HG03135 (cell line): ENCODE results near the gene CLK4.

Source experiments
- ATAC-seq: cut with Tn5 transposase; IDR thresholded peaks from one replicate; pipeline ENCODE4 v1.9.1; 2021; ENCODE audit warnings: mild to moderate bottlenecking, moderate library complexity; ENCODE audit not compliant: unreplicated experiment

The CLK4 gene

DNA sequence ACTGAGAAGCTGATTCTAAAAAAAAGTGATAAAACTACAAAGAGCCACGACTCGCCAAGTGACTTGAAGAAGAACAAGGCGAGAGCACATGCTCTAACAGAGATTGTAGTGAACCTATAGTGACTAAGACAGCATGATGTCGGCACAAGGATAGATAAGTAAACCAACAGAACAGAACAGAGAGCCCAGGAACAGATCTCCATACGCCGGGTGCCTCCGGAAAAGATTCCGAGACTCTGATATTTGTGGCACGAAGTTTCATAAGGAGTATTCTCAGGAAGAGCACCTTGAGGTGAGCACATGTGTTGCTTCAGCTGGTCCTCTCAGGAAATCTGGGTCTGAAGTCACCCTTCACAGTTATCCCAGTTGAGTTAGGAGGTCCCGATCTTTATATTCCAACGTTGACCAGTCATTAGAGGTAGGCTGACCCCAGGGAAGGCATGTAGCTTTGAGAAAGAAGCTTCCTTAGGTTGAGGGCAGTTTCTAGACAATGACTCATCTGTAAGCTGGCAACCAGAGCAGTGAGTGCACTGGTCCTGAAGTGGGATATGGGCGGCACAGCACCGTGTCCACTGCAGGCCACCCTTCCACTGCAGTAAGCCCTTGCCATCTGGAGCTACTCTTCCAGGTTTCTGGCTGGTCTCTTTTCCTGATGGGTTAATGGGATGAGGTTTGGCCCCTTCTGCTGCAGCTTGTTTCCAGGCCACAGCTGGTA lies 13.6 kb upstream of the CLK4 start:
- ATAC-seq, result no peak

DNA sequence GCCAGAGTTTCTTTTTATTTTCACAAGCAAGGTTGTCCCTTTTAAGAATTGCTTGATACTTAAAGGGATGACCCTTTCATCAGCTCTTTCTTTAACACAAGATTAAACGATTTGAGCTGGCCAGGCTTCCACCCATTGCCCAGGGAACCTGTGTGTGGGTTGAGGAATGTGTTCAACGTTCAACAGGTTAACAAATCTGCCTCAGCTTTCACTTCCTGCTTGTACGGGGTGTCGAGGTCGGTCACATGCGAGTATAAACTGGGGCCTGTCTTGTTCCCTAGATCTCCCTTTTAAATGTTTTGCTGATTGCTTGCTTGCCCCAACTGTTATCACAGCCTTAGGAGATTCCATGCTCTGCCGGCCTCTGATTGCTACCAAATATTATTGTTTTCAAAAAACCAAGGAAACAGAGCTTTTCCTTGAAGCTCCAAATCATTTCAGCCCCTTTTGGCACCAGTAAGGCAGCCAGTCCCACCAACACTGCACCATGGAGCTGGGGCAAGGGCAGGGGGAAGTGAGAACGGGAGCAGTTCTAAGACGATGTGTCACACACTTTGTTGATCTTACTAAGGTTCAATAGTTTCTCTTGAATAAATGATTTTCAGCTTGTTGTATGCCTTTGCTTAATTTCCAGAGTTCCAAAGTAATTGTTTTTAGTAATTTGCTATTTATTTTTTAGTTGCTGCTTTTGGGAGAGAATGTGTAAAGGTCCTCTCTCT lies 10.7 kb upstream of the CLK4 start:
- no peak for ATAC-seq

DNA sequence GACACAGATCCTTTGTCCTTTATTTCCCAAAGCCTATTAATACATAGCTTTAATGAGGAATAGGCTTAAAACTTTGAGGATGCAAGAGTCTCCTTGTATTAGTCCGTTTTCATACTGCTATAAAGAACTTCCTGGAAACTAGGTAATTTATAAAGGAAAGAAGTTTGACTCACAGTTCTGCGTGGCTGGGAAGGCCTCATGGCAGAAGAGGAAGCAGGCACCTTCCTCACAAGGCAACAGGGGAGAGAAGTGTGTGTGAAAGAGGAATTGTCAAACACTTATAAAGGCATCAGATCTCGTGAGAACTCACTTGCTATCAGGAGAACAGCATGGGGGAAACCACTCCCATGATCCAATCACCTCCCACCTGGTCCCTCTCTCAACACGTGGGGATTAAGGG lies 5.4 kb upstream of the CLK4 start:
- ATAC-seq, result no peak

DNA sequence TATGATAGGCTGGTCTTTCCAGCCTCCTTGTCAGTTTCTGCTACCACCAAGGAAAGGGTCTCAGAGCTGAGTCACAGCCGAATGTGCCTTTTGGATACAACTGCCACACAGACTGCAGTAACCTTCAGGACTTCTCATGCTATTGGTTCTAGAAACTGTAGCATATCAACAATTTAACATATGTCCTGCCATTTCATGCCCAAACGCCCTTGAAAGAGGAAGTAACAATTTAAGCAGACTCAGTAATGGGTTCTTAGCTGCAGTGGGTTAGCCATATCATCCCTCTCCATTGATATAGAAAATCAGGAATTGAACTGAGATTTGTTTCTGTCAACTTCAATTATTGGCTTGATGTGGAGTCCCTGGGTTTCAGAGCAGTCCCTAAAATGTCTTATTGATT lies 4.1 kb upstream of the CLK4 start:
- ATAC-seq, result no peak

DNA sequence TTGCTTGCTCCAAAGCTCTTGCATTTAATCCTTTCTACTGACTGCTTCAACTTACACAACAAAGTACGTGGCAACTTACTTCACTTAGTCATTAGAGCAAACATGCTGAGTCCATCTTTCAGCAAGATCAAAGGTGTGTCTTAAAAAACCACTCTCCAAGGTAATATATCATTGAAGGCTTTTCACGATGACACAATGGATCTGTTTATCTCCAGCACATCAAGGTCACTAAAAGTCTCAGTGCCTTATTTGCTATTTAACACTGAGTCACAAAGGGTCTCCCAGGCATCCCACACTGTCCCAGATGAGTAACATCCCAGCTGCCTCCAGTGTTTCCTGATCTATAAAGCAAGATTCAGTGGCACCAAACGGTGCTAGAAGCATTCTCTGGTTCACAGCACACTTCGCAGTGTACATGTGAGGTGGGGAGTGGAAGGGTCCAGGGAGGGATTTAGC lies 3.7 kb upstream of the CLK4 start:
- no peak for ATAC-seq

DNA sequence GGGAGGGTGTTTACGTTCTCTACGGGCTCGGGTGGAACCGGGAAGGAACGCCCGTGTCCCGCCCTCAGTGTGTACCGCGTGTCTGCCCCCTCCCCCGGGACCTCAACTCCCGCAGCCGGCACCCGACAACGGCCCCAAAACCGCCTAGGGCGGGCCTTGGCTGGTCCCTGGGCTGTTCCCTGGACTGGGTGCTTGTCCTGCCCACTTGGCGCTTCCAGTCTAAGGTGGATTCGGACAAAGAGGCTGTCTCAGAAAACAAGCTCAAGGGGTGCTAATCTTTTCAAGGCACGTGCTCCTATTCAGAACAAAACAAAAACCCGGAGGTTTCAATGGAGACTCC lies 379 bp upstream of the CLK4 start:
- ATAC-seq, result no peak

DNA sequence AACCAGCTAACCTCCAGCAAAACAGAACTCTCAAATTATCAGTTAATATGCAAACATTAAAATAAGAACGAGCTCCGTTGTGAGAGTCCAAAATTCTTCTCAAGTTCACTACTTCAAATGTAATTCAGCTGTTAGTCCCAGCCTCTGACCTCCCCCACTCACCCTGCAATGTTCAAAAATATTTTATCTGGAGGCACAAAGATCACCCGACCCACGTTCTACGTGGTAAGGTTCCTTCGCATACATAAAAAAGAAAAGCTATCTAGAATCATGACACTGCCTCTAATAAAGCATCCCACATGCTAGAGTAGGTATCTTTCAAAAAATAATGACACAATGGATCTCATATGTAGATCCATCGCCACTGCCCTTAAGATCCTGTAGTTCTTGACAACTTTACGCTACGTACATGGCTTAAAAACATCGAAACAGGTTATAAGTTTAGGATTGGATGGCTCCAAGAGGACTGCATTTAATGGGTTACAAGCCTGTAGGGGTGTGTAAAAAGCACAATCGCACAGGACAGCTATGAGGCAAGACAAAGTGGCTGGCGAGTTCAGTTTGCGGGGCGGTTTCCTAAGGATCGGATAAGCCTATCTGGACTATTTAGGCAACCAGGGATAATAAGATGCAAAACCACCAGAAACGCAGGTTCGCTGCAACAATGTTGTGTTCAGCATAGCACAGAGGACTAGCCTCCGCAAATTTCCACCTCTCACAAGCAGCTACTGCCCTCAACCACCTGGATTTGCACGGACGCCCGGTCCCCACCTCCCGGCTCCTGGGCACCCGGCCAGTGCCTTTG lies 969 bp downstream of the CLK4 start:
- peak; percentile 19 for ATAC-seq

DNA sequence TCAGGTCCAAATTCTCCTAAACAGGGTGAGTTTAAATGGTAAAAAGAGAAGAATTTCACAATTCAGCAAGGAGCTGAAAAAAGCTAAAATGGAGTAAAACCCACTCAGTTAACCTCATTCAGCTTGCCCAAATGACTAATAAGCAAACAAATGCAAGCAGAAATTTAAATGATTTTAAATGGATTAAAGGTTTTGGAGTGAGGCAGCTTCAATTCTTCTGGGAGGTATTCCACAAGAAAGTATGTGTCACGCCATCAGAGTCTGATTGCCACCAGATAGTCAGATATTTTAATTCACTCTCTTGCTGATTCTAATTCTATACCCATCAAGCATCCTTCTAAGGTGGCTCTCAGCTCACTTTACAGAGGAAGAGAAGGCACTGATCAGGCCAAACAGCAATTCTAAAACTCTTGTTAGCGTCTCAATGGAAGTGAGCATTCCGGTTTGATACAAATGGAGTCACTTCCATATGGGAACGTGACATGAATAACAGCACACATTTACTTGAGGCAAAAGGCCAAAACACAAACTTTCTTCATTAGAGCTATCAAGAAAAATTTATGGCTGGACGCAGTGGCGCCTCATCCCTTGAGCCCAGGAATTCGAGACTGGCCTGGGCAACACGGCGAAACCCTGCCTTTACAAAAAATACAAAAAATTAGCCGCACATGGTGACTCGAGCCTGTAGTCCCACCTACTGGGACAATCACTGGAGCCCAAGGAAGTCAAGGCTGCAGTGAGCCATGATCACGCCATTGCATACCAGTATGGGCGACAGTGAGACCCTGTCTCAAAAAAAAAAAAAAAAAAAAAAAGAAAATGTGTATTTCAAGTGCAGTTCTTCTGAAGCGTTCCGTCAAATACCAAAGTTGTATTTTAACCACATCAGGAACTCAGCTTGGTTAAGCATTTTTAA lies 2.0 kb downstream of the CLK4 start:
- no peak for ATAC-seq

DNA sequence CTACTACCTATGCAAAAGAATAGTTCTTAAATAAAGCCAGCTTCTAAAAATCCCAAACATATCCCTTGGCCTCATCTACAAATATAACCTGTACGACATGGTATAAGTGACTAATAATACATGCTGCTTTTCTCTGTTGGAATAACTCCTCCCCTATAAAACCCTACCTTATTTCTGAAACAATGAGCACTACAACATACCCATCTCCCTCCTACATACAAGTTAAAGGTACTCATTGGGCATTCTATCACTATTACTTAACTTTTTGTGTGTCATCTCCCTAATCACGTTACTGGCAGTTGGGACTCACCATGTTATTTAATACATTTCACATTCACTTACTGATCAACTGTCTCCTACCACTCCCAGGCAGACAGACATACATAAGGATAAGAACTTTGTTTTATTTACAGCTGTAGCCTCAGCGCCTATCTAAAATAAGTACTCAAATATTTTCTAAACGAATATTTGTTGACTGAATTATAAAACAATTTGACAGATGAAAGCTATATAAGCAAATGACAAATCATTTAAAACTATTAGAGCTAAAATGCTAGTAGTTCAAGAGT lies 4.1 kb downstream of the CLK4 start:
- no peak for ATAC-seq

DNA sequence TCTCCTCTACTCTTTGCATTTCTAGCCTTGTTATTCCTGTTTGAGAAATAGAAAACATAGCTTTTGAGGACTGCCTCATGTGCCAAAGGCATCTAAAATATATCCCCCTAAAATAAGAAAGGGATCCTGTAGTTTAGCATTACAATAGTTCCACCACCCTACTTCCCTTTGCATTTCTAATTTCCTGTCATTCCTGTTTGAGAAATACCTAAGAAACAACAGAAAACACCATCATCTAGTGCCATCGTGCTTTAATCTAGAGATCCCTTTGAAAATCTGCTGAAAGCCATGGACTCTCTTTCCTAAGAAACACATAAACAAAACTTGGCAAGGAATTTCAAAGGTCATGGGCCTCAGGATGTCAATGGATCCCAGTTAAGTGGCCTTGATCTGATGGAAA lies 7.5 kb downstream of the CLK4 start:
- ATAC-seq, result no peak

DNA sequence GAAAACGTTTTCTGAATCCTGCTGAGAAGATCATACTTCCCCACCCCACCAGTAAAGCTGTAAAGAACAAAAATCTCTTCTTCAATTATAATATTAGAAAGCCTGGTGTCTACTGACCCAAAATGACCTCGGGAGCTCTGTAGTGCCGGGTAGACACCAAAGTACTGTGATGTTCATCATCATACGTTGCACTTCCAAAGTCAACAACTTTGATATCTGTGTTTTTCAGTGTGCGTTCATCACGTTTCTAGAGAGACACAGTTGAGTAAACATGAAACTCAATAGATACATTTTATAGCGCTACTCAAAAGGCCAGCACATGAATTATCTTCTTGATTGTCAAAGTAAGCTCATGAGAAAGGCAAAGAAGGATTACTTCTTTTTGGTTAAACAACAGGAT lies 14.6 kb downstream of the CLK4 start:
- no peak for ATAC-seq

DNA sequence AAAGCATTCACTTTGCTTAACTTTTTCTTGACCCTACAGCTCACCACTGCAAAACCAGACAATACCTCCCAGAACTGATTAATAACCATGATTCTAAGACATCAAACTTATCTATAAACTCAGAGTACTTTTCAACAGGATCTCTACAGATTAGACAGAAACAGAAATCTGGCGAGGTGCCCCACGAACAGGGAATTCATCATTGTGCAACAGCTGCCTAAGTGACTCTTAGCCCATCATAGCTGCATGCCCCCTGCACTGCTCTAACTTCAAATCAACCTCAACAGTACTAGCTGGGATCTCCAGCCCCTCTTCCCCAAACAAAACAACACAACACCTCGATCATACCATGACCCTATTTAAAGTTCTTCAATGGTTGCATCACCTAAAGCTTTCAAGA lies 20.6 kb downstream of the CLK4 start:
- ATAC-seq, result no peak

DNA sequence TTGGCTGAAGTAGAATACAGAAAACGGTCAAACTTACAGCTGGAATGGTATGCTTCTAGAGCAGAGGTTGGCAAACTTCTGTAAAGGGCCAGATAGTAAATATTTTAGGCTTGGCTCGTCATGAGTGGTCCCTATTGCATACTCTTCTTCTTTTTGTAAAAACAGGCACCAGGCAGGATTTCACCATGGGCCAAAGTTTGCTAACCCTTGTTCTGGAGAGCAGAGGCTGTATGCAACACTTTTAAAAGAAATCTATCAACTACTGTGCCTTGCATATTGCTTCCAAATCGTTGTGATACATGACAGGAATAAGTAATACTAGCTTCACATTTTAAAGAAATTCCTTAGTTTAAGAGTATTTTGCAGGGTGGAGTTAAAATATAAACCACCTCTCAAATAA lies 21.1 kb downstream of the CLK4 start:
- ATAC-seq, result no peak

DNA sequence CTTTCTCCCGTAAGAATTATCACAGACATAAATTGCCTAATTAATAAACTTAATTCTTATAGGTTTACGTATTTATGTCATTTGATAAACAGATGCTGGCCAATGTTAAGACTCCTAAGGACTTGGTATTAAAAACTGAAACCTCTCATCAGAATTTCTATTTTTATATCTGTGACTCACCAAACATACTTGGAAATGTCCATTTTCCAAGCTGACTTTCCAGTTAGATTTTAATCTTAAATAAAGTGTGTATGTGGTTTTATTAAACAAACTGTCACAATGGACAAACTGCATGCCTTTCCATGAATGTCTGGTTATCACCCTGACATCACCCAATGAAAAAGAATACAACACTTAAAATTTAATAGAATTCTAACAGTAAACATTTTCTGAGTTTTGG lies 24.1 kb downstream of the CLK4 start:
- ATAC-seq, result no peak

DNA sequence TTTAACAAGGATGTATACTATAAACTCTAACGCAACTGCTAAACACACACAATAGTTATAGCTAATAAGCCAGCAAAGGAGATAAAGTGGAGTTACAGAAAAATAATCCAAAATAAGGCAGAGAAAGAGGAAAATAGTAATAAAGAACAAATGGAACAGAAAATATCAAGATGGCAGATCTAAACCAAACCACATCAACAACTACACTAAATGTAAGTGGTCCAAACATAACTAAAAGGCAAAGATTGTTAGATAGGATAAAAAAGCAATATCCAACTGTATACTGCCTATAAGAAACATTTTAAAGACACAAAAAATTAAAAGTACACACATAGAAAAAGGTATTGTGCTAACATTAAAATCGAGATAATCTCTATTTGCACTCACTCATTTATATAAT lies 31.1 kb downstream of the CLK4 start:
- no peak for ATAC-seq

DNA sequence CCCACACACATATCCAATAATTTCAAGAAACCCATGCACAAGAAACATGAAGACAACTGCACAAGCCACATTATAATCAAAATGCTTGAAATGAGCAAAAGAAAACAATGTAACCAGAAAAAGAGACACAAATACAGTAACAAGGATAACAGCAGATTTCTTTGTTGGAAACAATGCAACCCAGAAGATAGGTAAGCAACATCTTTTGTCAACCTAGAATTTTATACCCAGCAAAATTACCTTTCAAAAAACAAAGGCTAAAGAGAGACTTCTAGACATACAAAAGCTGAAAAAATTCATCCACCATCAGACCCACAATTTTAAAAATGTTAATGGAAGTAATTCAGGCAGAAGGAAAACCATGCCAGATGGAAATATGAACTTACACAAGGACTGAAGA lies 31.7 kb downstream of the CLK4 start:
- no peak for ATAC-seq

DNA sequence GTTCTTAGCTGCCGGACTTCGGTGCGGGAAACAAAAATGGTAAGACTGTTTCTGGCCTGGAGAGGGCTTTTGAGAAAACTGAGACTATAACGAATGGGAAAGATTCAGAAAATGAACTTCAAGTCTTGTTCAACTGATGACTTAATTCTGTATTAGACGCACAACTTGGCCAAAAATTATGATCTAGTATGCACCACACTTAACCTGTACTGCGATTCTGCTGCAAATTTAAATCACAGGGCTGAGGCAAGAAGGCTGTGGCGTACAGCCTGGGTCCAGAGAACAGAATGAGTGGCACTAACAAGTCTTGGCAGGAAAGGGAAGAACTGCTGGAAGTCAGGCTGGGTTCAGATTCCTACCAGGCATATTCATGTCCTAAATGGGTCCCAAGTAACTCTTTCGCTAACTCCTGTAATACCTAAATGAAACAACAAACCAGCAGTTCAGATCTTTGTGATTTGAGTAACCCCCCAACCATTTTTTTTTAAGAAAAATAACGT lies 35.9 kb downstream of the CLK4 start:
- ATAC-seq, result no peak

DNA sequence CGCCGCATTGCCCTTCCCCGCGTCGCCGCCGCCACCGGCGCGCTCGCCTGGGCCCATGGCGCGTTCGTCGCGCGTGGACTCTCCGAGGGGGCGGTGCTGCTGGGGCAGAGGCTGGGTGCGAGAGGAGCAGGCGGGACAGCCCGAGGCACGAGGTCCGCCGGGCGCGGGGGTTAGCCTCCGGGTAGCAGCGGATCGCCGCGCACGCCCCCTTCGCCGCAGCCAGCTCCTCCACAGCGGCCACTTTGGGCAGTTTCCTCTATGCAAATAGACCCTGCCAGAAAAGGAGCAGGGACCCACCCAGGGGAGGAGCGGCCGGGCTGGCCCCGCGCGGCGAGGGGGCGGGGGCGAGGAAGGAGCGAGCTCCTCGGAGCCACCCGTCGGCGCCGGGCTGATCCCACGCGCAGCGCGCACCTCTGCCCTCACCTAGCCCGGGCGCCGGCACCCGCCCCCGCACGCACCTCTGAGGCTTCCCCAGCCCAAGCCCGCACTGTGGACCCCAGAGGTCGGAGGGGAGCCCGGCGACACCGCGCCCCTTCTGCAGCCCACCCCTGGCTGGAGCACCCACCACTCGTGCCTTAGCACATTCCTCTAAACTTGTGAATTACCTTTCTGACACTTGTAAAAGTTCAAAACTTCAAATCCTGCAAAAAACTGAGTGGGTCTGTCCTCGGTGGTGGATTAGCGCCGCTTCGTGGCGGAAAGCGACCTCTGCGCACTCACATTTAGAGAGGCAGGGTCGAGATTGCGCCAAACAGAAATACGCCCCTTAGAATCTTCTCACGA lies 36.5 kb downstream of the CLK4 start, which contains the start of gene COL23A1:
Gene COL23A1, minus strand, starts transcription at position 253 of the 783 bp plus-strand sequence.
- no peak for ATAC-seq
